Measurements from ENCODE around the gene JARID2. TPM values are rescaled to one million over a fixed set of nuclear protein-coding genes. Genes with fewer than 3 reads are reported as not detected.

The JARID2 gene
- polyA plus RNA-seq, 1 donor from 2014 or later = 25.5 TPM

- Histone ChIP-seq H4K20me1 (ENCODE audit: insufficient read depth) (no peaks in the 10 kb centered on the region), H3K79me2 (replicated peaks; ENCODE audit: insufficient read depth, low read length) (peaks cover 47% of the 10 kb centered on the region), H3K4me2 (ENCODE audit: low read length) (no peak overlapping the region), H3K4me3 (ENCODE audit: low read length) (no peak overlapping the region), H3K9ac (ENCODE audit: low read length) (no peak overlapping the region), H3K9me3 (ENCODE audit: low read length) (no peaks in the 10 kb centered on the region), H3F3A (ENCODE audit: insufficient read depth, low read length, poor library complexity, severe bottlenecking) (peaks cover 5% of the 10 kb centered on the region), H3K27me3 (ENCODE audit: insufficient read depth, low read depth, low read length) (no peaks in the 10 kb centered on the region), H3K27ac (ENCODE audit: low read length) (no peak overlapping the region), H3K9me2 (ENCODE audit: insufficient read depth, low read length) (no peaks in the 10 kb centered on the region), H3K36me3 (ENCODE audit: insufficient read depth, low read length) (no peaks in the 10 kb centered on the region), H2AFZ (ENCODE audit: low read depth, low read length) (no peak overlapping the region)
- no peak for TF ChIP-seq RAD21 (conservative IDR thresholded peaks at IDR 0.05)
- TF ChIP-seq EP300 (conservative IDR thresholded peaks at IDR 0.05; ENCODE audit: poor library complexity, severe bottlenecking) = no peak
- no peak for TF ChIP-seq EZH2 (IDR thresholded peaks at IDR 0.05; ENCODE audit: borderline replicate concordance, insufficient read depth, low read length, poor library complexity, severe bottlenecking)
- TF ChIP-seq TAF1 (IDR thresholded peaks at IDR 0.05; ENCODE audit: low read depth) = no peak
- TF ChIP-seq CTCF (IDR thresholded peaks at IDR 0.05; ENCODE audit: poor library complexity, severe bottlenecking) = no peak
- TF ChIP-seq POLR2AphosphoS5 (IDR thresholded peaks at IDR 0.05) = no peak
- no peak for TF ChIP-seq REST (IDR thresholded peaks at IDR 0.05; ENCODE audit: borderline replicate concordance)
- no peak for TF ChIP-seq SMC3 (conservative IDR thresholded peaks at IDR 0.05; ENCODE audit: poor library complexity)
- TF ChIP-seq MXI1 (conservative IDR thresholded peaks at IDR 0.05; ENCODE audit: poor library complexity, severe bottlenecking) = no peak
These were observed 234.7 kb downstream of the JARID2 start for GRCh38 chr6:15480525-15480924.

GRCh38 chr6:15481390-15482291 lies 235.8 kb downstream of the JARID2 start:
- Histone ChIP-seq H2AFZ (ENCODE audit: low read depth, low read length) (no peak overlapping the region), H3K27me3 (ENCODE audit: insufficient read depth, low read depth, low read length) (no peaks in the 10 kb centered on the region), H3F3A (ENCODE audit: insufficient read depth, low read length, poor library complexity, severe bottlenecking) (peaks cover 5% of the 10 kb centered on the region), H3K79me2 (replicated peaks; ENCODE audit: insufficient read depth, low read length) (peaks cover 55% of the 10 kb centered on the region), H3K4me2 (ENCODE audit: low read length) (no peak overlapping the region), H3K27ac (ENCODE audit: low read length) (no peak overlapping the region), H3K4me3 (ENCODE audit: low read length) (no peak overlapping the region), H4K20me1 (ENCODE audit: insufficient read depth) (no peaks in the 10 kb centered on the region), H3K9ac (ENCODE audit: low read length) (no peak overlapping the region), H3K9me2 (ENCODE audit: insufficient read depth, low read length) (no peaks in the 10 kb centered on the region), H3K36me3 (ENCODE audit: insufficient read depth, low read length) (no peaks in the 10 kb centered on the region), H3K9me3 (ENCODE audit: low read length) (no peaks in the 10 kb centered on the region)
- TF ChIP-seq RAD21 (conservative IDR thresholded peaks at IDR 0.05) = no peak
- no peak for TF ChIP-seq MXI1 (conservative IDR thresholded peaks at IDR 0.05; ENCODE audit: poor library complexity, severe bottlenecking)
- no peak for TF ChIP-seq POLR2AphosphoS5 (IDR thresholded peaks at IDR 0.05)
- no peak for TF ChIP-seq EP300 (conservative IDR thresholded peaks at IDR 0.05; ENCODE audit: poor library complexity, severe bottlenecking)
- TF ChIP-seq SMC3 (conservative IDR thresholded peaks at IDR 0.05; ENCODE audit: poor library complexity) = no peak
- TF ChIP-seq TAF1 (IDR thresholded peaks at IDR 0.05; ENCODE audit: low read depth) = no peak
- no peak for TF ChIP-seq CTCF (IDR thresholded peaks at IDR 0.05; ENCODE audit: poor library complexity, severe bottlenecking)
- no peak for TF ChIP-seq EZH2 (IDR thresholded peaks at IDR 0.05; ENCODE audit: borderline replicate concordance, insufficient read depth, low read length, poor library complexity, severe bottlenecking)
- TF ChIP-seq REST (IDR thresholded peaks at IDR 0.05; ENCODE audit: borderline replicate concordance) = no peak
